Ramos (cell line): Measurements from ENCODE around the gene CHRNA4.

Experiments used
- in situ Hi-C: fragments of 300-500 bp; cut with MboI; formaldehyde crosslinking; loops from one replicate; pipeline ENCODE4 v1.14.3; 2022; ENCODE audit warnings: low sequenced_read_pairs; ENCODE audit not compliant: unreplicated experiment

The CHRNA4 gene

DNA sequence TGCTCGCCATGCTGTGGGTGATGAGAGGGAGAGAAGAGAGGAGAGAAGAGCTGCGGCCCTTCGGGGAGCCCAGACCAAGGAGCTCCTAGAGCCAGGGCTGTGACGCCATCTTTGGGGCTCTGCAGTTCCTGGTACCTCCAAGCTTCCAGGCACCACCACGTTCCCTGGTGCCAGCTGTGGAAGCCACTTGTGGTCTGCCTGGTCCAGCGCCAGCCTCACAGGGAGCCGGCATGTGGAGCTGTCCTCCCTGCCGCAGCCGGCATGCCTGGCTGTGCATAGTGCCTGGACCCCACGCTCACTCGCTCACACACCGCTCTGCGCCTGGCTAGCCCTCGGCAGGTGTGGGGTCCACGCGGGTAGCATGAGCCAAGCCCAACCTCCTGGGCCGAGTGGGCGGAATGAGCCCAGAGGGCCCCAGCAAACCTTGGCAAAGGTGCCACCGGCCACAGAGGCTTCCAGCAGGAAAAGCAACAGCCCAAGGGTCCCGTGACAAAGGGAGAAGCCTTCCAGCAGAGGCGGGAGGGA lies 19.3 kb upstream of the CHRNA4 start:
- in situ Hi-C loops: loop anchor here (10.0 kb wide), 1 partner anchor 156 kb away; no protein-coding TSS in a partner anchor

- in situ Hi-C loops: loop anchor here (10.0 kb wide), 1 partner anchor 155 kb away; no protein-coding TSS in a partner anchor
Measured at GRCh38 chr20:63379872-63380271, 18.7 kb upstream of the CHRNA4 start.

GRCh38 chr20:63379296-63379695 lies 18.1 kb upstream of the CHRNA4 start:
- in situ Hi-C loops: no loop called here

- in situ Hi-C loops: no loop called here
Measured at GRCh38 chr20:63378626-63379025, 17.5 kb upstream of the CHRNA4 start.

- in situ Hi-C loops: no loop called here
Measured at GRCh38 chr20:63377951-63378381, 16.8 kb upstream of the CHRNA4 start.

DNA sequence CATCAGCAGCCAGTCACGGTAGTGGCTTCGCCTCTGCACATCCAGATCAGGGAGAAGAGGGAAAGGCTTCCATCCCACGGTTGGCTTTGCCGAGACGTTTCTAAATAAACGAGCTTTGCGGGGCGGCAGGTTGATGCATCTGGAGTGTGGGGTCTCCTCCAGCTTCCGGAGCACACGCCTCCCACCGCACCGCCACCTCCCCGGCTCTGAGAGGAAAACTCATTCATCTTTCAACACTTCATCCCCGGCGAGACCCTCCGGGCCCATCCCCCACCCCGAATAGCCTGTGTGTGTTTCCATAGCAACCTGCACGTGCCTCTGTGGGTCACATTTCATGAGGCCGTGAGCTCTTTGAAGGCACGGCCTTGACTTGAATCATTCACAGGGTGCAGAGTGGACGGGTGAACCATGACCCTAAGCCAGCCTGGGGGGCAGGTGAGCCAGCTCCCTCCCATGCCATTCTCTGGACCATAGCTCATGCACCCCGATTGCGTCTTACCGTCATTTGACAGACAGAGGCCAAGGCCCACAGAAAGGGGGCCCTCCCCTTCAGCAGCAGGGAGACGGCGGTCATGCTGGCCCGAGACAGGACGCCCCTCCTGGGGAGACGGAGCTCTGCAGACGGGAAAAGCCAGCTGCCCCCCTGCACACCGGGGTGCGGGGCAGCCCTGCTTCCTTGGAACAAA lies 16.2 kb upstream of the CHRNA4 start:
- in situ Hi-C loops: no loop called here

DNA sequence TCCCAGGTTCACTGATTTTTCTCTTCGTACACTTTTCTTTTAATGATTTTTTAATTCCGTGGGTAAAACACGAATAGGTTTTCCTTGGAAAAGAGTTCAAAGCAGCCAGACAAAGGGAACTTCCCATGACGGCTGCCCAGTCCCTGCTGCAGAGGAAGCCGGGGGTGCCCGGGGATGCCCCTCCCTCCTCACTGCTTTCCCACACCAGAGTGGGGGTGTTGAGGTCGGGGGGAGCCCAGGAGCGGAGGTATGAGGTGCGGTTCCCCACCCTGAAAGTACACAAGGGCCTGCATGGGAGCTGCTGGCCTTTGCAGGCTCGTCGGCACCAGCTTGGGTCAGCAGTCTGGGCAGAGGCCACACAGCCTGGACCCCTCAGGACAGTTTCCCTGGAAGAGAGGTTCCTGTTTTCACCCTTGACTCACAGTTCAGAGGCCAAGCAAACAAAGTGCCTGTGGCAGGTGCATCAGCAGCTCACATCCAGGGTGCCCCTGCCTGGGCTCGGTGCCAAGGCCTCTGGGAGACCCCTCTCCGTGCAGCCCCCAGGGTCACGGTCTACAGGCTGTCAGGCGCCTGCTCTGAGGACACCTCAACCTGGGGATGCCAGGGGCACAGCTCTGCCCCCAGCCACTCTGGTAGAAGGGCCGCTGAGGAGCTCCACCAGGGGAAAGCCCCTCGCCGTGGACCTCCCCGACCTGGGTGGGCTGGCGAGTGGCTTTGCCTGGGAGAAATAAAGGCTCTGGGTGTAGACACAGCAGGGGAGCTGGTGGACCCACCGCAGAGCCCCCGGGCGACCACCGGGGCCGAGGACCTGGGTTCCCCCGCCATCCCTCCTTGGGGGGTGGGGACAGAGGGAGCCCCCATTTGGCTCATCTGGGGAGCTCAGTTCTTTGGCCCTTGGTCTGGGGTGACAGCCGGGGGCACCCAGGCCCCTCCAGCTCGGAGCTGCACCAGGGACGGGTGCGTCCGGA lies 15.4 kb upstream of the CHRNA4 start:
- in situ Hi-C loops: no loop called here

DNA sequence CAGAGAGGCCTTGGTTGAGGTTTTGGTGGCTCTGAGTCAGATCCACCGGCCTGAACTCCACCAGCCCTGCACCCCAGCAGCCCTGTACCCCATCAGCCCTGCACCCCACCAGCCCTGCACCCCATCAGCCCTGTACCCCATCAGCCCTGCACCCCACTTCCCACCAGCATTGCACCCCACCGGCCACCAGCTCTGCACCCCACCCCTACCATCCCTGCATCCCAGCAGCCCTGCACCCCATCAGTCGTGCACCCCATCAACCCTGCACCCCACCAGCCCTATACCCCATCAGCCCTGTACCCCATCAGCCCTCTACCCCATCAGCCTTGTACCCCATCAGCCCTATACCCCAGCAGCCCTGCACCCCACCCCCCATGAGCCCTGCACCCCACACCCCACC lies 14.3 kb upstream of the CHRNA4 start:
- in situ Hi-C loops: no loop called here

DNA sequence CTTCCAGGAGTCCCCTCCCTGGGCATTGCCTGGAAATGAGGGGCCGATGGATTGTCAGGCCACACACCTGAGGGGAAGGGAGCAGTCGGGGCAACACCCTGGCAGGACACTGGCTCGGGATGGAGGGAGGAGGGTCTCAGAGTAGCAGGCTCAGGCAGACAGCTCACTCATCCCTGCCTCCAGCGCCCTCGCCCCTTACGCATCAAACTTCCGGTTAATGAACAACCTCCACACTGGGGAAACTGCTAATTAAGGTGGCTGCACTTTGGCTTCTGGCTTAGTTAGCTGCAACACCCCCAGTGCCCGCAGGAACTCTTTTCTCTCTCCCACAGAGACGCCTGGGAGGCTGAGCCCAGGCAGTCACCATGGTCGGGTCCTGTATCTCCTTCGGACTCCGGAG lies 13.4 kb upstream of the CHRNA4 start:
- in situ Hi-C loops: no loop called here

GRCh38 chr20:63373996-63374395 lies 12.8 kb upstream of the CHRNA4 start:
- in situ Hi-C loops: no loop called here

DNA sequence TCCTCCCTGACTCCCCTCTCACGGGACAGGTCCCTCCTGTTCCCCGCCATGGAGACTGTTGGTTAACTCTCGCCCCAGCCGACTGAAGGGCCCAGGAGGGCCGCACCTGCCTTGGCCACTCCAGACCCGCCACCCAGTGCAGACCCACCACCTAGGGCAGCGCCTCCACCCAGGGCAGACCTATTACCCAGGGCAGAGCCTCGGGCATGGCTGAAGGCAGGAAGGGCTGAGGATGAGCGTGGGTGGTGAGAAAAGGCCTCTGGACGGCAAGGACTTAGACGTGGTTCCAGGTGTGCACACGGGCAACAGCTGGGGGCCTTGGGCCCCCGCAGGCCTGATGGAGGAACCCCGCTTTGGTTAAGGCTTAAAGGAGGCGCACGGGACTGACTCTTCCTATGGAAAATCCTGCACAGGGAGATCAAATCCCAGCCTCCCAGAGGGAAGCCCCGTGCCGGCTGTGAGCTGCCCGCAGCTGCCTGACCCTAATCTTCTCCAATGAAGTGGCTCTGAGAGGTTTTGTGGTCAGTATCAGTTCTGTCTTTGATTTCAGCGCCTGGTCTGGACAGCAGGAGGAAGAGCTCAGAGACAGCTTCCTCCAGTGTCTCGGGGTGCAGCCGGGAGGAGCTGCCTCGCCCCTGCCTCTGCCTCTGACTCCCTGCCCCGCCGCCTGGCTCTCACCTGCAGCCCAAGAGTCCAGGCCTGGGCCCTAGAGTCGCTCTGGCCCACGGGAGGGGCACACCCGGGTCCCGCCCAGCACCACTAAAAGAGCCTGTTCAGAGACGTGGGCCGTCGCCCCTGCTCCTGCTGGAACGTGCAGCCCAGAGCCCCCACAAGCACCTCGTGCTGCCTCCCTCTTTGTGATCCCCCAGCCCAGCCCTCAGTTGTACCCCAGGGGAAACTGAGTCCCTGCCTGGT lies 12.1 kb upstream of the CHRNA4 start:
- in situ Hi-C loops: no loop called here

- in situ Hi-C loops: no loop called here
Measured at GRCh38 chr20:63371291-63371865, 10.2 kb upstream of the CHRNA4 start.

GRCh38 chr20:63370618-63371187 lies 9.6 kb upstream of the CHRNA4 start:
- in situ Hi-C loops: no loop called here

DNA sequence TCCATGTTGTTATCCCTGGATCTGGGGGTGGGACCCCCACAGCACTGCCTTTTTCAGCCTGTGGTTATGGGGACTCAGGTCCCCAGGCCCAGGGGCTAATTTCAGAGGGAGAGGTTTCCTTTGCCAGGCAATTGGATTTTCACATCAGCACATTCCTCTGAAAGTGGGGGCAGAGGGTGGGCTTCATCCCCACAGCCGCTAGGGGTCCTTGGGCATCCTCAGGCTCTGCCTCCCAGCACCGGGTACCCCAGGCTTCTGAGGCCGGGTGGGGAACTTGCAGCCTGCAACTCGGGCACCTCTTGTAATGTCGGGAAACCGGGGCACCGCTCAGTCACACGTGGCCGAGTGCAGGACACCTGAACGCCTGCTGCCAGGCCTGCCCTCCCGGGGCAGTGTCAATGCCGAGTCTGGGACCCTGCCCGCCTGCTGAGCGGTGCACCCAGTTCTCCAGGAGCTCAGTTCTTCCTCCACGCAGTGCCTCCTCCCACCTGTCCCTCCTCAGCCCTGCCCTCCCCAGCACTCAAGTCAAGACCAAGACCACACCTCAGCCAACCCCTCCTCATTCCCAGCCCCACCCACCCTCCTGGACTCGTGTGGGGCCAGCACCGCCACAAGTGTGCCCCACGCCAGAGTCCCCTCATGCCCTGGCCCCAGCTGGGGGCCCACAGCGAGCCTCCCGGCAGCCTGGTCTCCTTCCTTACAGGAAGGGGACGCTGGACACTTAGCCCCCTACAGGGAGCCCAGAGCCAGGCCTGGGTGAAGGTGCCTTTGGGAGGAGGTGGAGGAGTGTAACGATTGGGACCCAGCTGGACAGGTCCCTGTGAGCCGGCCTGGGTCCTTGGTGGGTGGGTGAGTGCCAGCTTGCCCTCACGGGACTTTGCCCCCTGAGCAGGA lies 8.8 kb upstream of the CHRNA4 start:
- in situ Hi-C loops: no loop called here

GRCh38 chr20:63369024-63369530 lies 7.9 kb upstream of the CHRNA4 start:
- in situ Hi-C loops: no loop called here

GRCh38 chr20:63368151-63368550 lies 7.0 kb upstream of the CHRNA4 start:
- in situ Hi-C loops: no loop called here

GRCh38 chr20:63367446-63368055 lies 6.4 kb upstream of the CHRNA4 start:
- in situ Hi-C loops: no loop called here
